Measurements from ENCODE around the gene MYT1.

MYT1 gene

GRCh38 chr20:64206614-64207013 lies 42.4 kb downstream of the MYT1 start:
- H3K27me3 ChIP-seq (ENCODE audit: control insufficient read depth in 3 of 3, insufficient read depth in 3 of 3, low read depth in 1 of 3, low read length in 3 of 3), result peaks cover 0 to 29% (median 0%) of the 10 kb centered on the region in 3 experiments
- DNase-seq (ENCODE audit: low spot score), result no peak
- no peaks in the 10 kb centered on the region for H3K9me3 ChIP-seq (replicated peaks in 1 of 2; ENCODE audit: control insufficient read depth in 2 of 2, insufficient read depth in 1 of 2, low read depth in 1 of 2, low read length in 2 of 2)
- no peaks in the 10 kb centered on the region for H3K36me3 ChIP-seq (replicated peaks in 1 of 2; ENCODE audit: control insufficient read depth in 2 of 2, insufficient read depth in 2 of 2, low read length in 2 of 2)
- peak overlapping the region; percentile 33 for H3K18ac ChIP-seq (ENCODE audit: low read length)
- H3K9ac ChIP-seq (ENCODE audit: low read depth, low read length, poor library complexity), result no peak overlapping the region
- no peak overlapping the region for H3K4me2 ChIP-seq (ENCODE audit: insufficient read depth, low read length, poor library complexity, severe bottlenecking)
- no peak overlapping the region for H2BK12ac ChIP-seq (ENCODE audit: low read length)
- H2AFZ ChIP-seq (ENCODE audit: low read length), result no peak overlapping the region
- H3K4me1 ChIP-seq (ENCODE audit: control insufficient read depth in 2 of 2, insufficient read depth in 1 of 2, low read depth in 1 of 2, low read length in 2 of 2), result peaks cover 0 to 14% of the 10 kb centered on the region in 2 donors
- no peak overlapping the region for H3K14ac ChIP-seq (ENCODE audit: low read length)
- no peak overlapping the region for H2AK5ac ChIP-seq (ENCODE audit: low read depth, low read length)
- H4K8ac ChIP-seq (ENCODE audit: low read depth, low read length), result no peak overlapping the region
- H2BK15ac ChIP-seq (ENCODE audit: low read length), result peak overlapping the region; percentile 51
- no peak overlapping the region for H3K4me3 ChIP-seq (ENCODE audit: low read length in 2 of 2)
- H3K27ac ChIP-seq (replicated peaks; ENCODE audit: low read length), result no peak overlapping the region
- H2BK5ac ChIP-seq (ENCODE audit: low read length), result no peak overlapping the region
- no peak overlapping the region for H3K4ac ChIP-seq (ENCODE audit: low read length)
- H3K79me1 ChIP-seq (ENCODE audit: low read depth, low read length), result no peaks in the 10 kb centered on the region
- H2BK120ac ChIP-seq (ENCODE audit: low read depth, low read length), result no peak overlapping the region
- no peak overlapping the region for H4K91ac ChIP-seq (ENCODE audit: low read depth, low read length, poor library complexity)
- H3K23ac ChIP-seq (ENCODE audit: low read depth, low read length, poor library complexity), result no peak overlapping the region
- WGBS, 2 donors (ENCODE audit: extremely low coverage in 2 of 2, insufficient read length in 2 of 2, insufficient replicate concordance in 1 of 2), result no CpG with 5 or more reads among the region's 8 CpGs

DNA sequence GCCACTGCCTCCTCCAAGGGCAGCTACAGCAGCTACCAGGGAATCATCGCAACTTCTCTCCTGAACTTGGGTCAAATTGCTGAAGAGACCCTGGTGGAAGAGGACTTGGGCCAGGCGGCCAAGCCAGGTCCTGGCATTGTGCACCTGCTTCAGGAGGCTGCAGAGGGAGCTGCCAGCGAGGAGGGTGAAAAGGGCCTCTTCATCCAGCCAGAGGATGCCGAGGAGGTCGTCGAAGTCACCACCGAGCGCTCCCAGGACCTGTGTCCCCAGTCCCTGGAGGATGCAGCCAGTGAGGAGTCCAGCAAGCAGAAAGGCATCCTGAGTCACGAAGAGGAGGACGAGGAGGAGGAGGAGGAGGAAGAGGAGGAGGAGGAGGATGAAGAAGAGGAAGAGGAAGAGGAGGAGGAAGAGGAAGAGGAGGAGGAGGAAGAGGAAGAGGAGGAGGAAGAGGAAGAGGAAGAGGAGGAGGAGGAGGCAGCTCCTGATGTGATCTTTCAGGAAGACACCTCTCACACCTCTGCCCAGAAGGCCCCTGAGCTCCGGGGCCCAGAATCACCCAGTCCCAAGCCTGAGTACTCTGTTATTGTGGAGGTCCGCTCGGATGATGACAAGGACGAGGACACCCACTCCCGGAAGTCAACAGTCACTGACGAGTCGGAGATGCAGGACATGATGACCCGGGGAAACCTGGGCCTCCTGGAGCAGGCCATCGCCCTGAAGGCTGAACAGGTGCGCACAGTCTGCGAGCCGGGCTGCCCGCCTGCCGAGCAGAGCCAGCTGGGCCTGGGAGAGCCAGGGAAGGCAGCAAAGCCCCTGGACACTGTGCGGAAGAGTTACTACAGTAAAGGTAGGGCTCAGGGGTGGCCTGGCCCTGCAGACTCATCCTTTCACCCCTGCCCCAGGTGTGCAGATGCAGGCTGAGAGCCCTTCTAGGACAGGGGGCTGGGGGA lies 43.7 kb downstream of the MYT1 start:
- peaks cover 0 to 29% (median 0%) of the 10 kb centered on the region in 3 experiments for H3K27me3 ChIP-seq (ENCODE audit: control insufficient read depth in 3 of 3, insufficient read depth in 3 of 3, low read depth in 1 of 3, low read length in 3 of 3)
- H2BK5ac ChIP-seq (ENCODE audit: low read length), result peak overlapping the region; percentile 45
- no peak overlapping the region for H3K4me2 ChIP-seq (ENCODE audit: insufficient read depth, low read length, poor library complexity, severe bottlenecking)
- no peak overlapping the region for H2BK12ac ChIP-seq (ENCODE audit: low read length)
- no peak overlapping the region for H2BK120ac ChIP-seq (ENCODE audit: low read depth, low read length)
- no peaks in the 10 kb centered on the region for H3K9me3 ChIP-seq (replicated peaks in 1 of 2; ENCODE audit: control insufficient read depth in 2 of 2, insufficient read depth in 1 of 2, low read depth in 1 of 2, low read length in 2 of 2)
- peak overlapping the region; percentile 5 for H2AK5ac ChIP-seq (ENCODE audit: low read depth, low read length)
- H3K27ac ChIP-seq (replicated peaks; ENCODE audit: low read length), result no peak overlapping the region
- no peak overlapping the region for H4K8ac ChIP-seq (ENCODE audit: low read depth, low read length)
- H2AFZ ChIP-seq (ENCODE audit: low read length), result no peak overlapping the region
- no peak overlapping the region for H3K4ac ChIP-seq (ENCODE audit: low read length)
- no peak overlapping the region for H3K23ac ChIP-seq (ENCODE audit: low read depth, low read length, poor library complexity)
- WGBS, 2 donors (ENCODE audit: extremely low coverage in 2 of 2, insufficient read length in 2 of 2, insufficient replicate concordance in 1 of 2), result no CpG with 5 or more reads among the region's 25 CpGs
- no peak overlapping the region for H3K14ac ChIP-seq (ENCODE audit: low read length)
- no peak overlapping the region for H3K9ac ChIP-seq (ENCODE audit: low read depth, low read length, poor library complexity)
- H3K18ac ChIP-seq (ENCODE audit: low read length), result no peak overlapping the region
- H3K79me1 ChIP-seq (ENCODE audit: low read depth, low read length), result no peaks in the 10 kb centered on the region
- no peaks in the 10 kb centered on the region for H3K36me3 ChIP-seq (replicated peaks in 1 of 2; ENCODE audit: control insufficient read depth in 2 of 2, insufficient read depth in 2 of 2, low read length in 2 of 2)
- peaks cover 0 to 12% of the 10 kb centered on the region in 2 donors for H3K4me1 ChIP-seq (ENCODE audit: control insufficient read depth in 2 of 2, insufficient read depth in 1 of 2, low read depth in 1 of 2, low read length in 2 of 2)
- H2BK15ac ChIP-seq (ENCODE audit: low read length), result no peak overlapping the region
- H4K91ac ChIP-seq (ENCODE audit: low read depth, low read length, poor library complexity), result peak overlapping the region; percentile 9
- H3K4me3 ChIP-seq (ENCODE audit: low read length in 2 of 2), result no peak overlapping the region
- DNase-seq (ENCODE audit: low spot score), result no peak

- Histone ChIP-seq H2BK12ac (ENCODE audit: low read length) (no peak overlapping the region), H3K14ac (ENCODE audit: low read length) (no peak overlapping the region), H2BK120ac (ENCODE audit: low read depth, low read length) (peak overlapping the region; percentile 18), H3K4me1 (ENCODE audit: control insufficient read depth in 2 of 2, insufficient read depth in 1 of 2, low read depth in 1 of 2, low read length in 2 of 2) (peaks cover 0 to 2% of the 10 kb centered on the region in 2 donors), H3K27ac (replicated peaks; ENCODE audit: low read length) (no peak overlapping the region), H2BK5ac (ENCODE audit: low read length) (no peak overlapping the region), H3K23ac (ENCODE audit: low read depth, low read length, poor library complexity) (no peak overlapping the region), H4K8ac (ENCODE audit: low read depth, low read length) (no peak overlapping the region), H3K9ac (ENCODE audit: low read depth, low read length, poor library complexity) (no peak overlapping the region), H3K79me1 (ENCODE audit: low read depth, low read length) (no peaks in the 10 kb centered on the region), H3K4me3 (ENCODE audit: low read length in 2 of 2) (no peak overlapping the region), H3K4ac (ENCODE audit: low read length) (no peak overlapping the region), H4K91ac (ENCODE audit: low read depth, low read length, poor library complexity) (no peak overlapping the region), H3K36me3 (replicated peaks in 1 of 2; ENCODE audit: control insufficient read depth in 2 of 2, insufficient read depth in 2 of 2, low read length in 2 of 2) (no peaks in the 10 kb centered on the region), H2AK5ac (ENCODE audit: low read depth, low read length) (no peak overlapping the region), H3K27me3 (ENCODE audit: control insufficient read depth in 3 of 3, insufficient read depth in 3 of 3, low read depth in 1 of 3, low read length in 3 of 3) (peaks cover 0 to 29% (median 0%) of the 10 kb centered on the region in 3 experiments), H3K9me3 (replicated peaks in 1 of 2; ENCODE audit: control insufficient read depth in 2 of 2, insufficient read depth in 1 of 2, low read depth in 1 of 2, low read length in 2 of 2) (no peaks in the 10 kb centered on the region), H3K4me2 (ENCODE audit: insufficient read depth, low read length, poor library complexity, severe bottlenecking) (no peak overlapping the region), H2AFZ (ENCODE audit: low read length) (no peak overlapping the region), H3K18ac (ENCODE audit: low read length) (peak overlapping the region; percentile 2), H2BK15ac (ENCODE audit: low read length) (no peak overlapping the region)
- DNase-seq (ENCODE audit: low spot score), result no peak
- no CpG with 5 or more reads among the region's 7 CpGs for WGBS, 2 donors (ENCODE audit: extremely low coverage in 2 of 2, insufficient read length in 2 of 2, insufficient replicate concordance in 1 of 2)
Measured at GRCh38 chr20:64209148-64209547, 44.9 kb downstream of the MYT1 start.

DNA sequence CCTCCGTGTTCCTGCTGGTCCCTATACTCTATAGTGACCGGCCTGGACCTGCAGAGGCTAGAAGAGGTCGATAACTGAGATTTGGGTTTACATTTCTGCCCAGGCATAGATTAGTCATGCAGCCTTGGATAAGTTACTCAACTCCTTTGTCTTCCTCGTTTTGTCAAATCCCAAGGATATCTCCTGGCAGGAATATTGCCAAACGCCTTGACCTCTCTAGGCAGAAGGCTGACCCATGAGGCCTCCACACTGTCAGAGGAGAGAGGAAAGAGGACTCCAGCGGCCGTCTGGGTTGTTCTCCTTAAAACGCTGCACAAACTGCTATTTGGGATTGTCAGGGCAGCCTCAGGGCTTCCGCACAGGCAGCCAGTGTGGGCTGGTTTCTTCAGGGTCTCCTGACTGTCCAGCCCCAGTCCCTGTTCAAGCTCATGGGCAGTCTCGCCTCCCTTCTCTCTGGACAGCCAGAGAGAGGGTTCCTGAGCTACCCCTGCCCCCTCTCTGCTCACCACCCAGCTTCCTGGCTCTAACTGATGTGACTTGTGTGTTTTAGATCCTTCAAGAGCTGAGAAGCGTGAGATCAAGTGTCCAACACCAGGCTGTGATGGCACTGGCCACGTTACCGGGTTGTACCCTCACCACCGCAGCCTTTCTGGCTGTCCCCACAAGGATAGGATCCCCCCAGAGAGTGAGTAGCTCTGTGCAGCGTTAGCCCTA lies 46.6 kb downstream of the MYT1 start:
- Histone ChIP-seq H3K9me3 (replicated peaks in 1 of 2; ENCODE audit: control insufficient read depth in 2 of 2, insufficient read depth in 1 of 2, low read depth in 1 of 2, low read length in 2 of 2) (no peaks in the 10 kb centered on the region), H3K18ac (ENCODE audit: low read length) (no peak overlapping the region), H2BK5ac (ENCODE audit: low read length) (no peak overlapping the region), H2BK15ac (ENCODE audit: low read length) (no peak overlapping the region), H3K4me2 (ENCODE audit: insufficient read depth, low read length, poor library complexity, severe bottlenecking) (no peak overlapping the region), H4K91ac (ENCODE audit: low read depth, low read length, poor library complexity) (no peak overlapping the region), H3K23ac (ENCODE audit: low read depth, low read length, poor library complexity) (peak overlapping the region; percentile 32), H3K4me3 (ENCODE audit: low read length in 2 of 2) (no peak overlapping the region), H2BK12ac (ENCODE audit: low read length) (no peak overlapping the region), H3K27me3 (ENCODE audit: control insufficient read depth in 3 of 3, insufficient read depth in 3 of 3, low read depth in 1 of 3, low read length in 3 of 3) (peaks cover 0 to 34% (median 0%) of the 10 kb centered on the region in 3 experiments), H2BK120ac (ENCODE audit: low read depth, low read length) (no peak overlapping the region), H4K8ac (ENCODE audit: low read depth, low read length) (peak overlapping the region; percentile 70), H3K14ac (ENCODE audit: low read length) (no peak overlapping the region), H3K79me1 (ENCODE audit: low read depth, low read length) (no peaks in the 10 kb centered on the region), H2AK5ac (ENCODE audit: low read depth, low read length) (no peak overlapping the region), H3K9ac (ENCODE audit: low read depth, low read length, poor library complexity) (no peak overlapping the region), H3K36me3 (replicated peaks in 1 of 2; ENCODE audit: control insufficient read depth in 2 of 2, insufficient read depth in 2 of 2, low read length in 2 of 2) (no peaks in the 10 kb centered on the region), H2AFZ (ENCODE audit: low read length) (no peak overlapping the region), H3K4ac (ENCODE audit: low read length) (no peak overlapping the region), H3K4me1 (ENCODE audit: control insufficient read depth in 2 of 2, insufficient read depth in 1 of 2, low read depth in 1 of 2, low read length in 2 of 2) (no peaks in the 10 kb centered on the region), H3K27ac (replicated peaks; ENCODE audit: low read length) (no peak overlapping the region)
- DNase-seq (ENCODE audit: low spot score), result no peak
- no CpG with 5 or more reads among the region's 15 CpGs for WGBS, 2 donors (ENCODE audit: extremely low coverage in 2 of 2, insufficient read length in 2 of 2, insufficient replicate concordance in 1 of 2)
